GM23248 (cell line): ENCODE measurements around the gene IVNS1ABP.
"Not testable (repeated sequence)": the region's sequence is repeated elsewhere in the genome, so short reads cannot be mapped to it uniquely, and the experiment has no call there.

Experiments used
- EZH2 ChIP-seq: fragments of 200-600 bp; sonication (generic); IDR thresholded peaks from 2 replicates; pipeline ENCODE4 v1.6.1; 2018; ENCODE audit warnings: antibody characterized with exemption, mild to moderate bottlenecking; ENCODE audit not compliant: insufficient read depth, poor library complexity, severe bottlenecking
- EZH2phosphoT487 ChIP-seq: fragments of 200-600 bp; sonication (generic); IDR thresholded peaks from 2 replicates; pipeline ENCODE4 v1.6.1; 2018; ENCODE audit warnings: antibody characterized with exemption, moderate library complexity, mild to moderate bottlenecking, low read depth; ENCODE audit not compliant: insufficient read depth

- not testable (repeated sequence) for TF ChIP-seq EZH2phosphoT487, EZH2
Observed at GRCh38 chr1:185364528-185364927, 47.5 kb upstream of the IVNS1ABP start.
